Measurements from ENCODE around the gene CEP112.

The CEP112 gene

DNA sequence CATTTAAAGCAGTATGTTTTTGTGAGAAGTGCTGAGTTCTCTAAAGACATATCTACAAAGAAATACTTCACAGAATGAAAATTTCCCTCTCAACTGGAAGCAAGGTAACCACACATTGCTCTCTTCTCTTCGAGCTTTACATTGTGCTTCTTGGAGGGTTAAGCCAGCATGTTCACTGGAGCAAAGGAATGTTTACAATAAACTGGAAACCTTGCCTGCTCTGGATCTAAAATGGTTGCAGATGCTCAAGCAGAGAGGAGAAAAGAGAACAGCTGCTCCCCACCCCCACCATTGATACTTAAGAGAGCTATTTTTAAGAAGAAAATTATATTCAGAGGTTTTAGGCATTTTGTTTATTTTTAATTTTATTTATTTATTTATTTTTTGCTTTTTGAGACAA, 213.1 kb downstream of the CEP112 start:
- DNase-seq = no peak

DNA sequence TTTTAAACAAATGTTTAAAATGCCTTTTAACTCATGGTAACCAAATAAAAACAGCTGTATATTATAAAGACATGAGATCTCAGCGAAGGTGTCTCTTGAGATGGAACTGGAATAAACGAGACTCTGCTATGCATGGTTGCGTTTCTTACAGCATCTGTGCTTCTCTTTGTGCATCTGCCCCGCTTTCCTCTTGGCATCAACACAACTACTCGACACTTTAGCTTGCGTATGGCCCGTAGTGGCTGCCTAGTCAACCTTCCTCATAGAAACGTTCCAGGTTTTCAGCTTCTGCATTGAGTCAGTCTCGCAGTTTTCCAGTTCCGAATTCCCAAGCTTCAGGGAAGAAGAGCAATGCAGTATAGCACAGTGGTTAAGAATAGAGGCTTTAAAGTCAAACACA, 214.9 kb downstream of the CEP112 start:
- DNase-seq = no peak

DNA sequence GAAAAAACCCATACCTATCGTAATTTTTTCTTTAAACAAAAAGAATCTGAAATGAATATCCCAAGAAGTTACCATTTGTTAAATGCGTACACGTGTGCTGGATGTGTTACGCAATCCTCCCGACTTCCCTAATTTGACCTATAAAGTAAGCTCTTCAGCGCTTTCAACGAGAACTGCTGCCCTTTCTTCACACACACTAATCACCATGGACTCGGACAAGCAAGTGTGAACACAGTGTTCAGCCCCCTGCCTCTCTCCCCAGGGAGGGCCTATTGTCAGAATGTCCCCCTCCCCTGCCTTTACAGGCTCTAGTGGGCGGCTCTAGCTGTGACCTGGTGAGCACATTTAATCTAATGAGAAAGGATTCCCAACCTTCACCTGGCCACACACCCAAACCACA, 216.1 kb downstream of the CEP112 start:
- DNase-seq = no peak

DNA sequence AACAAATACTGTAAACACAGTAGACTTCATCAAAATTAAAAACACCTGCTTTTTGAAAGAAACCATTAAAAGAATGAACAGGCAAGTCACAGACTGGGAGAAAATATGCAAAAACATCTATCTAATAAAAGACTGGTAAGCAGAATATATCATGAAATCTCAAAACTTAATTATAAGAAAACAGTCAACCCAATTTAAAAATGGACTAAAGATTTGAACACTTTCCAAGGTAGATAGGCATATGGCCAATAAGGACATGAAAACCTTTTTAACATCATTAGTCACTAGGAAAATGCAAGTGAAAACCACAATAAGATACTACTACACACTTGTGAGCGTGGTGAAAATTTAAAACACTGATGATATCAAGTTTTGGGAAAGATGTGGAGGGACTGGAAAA, 218.7 kb downstream of the CEP112 start:
- no peak for DNase-seq

DNA sequence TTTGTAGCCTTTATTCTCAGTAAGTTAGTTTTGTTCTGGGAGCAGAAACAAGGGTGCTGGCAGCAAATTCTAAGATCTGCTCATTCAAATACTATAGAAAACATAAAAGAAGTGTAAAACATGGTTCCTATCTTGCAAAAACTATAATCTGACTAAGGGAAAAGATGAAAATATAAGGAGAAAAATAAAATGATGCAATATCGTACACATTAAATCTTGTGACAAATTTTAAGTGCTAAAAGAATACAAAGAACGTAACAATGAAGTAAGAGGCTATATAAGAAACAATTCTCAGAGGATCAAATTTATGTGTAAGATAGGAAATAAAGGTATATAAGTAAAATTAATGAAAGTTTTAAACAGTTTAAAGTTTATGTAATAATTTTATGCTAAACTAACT, 224.6 kb downstream of the CEP112 start:
- no peak for DNase-seq

DNA sequence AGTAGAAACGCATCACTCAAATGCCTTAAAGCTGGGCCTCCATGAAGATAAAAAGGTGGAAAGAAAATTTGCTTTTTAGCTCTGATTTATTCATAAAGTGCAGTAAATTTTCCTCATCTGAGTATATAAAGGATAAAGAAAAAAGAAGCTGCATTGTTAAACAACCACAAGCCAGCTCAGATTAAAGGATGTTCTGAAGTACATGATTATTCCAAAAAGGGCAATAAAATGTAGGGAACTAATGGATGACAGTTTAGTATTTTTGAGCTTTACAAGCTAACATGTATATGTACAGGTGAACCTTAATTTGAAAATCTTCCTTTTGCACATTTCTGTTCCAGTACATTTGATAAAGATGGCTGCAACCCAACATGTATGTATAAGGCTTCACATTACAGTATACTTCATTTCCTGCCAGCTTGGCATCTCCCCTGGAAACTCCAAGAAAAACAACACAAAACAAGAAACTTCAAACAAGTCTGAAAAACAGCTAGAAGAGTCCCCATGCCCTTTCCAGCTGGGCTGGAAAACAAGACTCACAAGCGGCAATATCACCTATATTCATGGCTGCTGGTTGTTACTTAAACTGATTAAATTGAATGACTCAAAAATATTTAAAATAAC, 225.7 kb downstream of the CEP112 start:
- no peak for DNase-seq

DNA sequence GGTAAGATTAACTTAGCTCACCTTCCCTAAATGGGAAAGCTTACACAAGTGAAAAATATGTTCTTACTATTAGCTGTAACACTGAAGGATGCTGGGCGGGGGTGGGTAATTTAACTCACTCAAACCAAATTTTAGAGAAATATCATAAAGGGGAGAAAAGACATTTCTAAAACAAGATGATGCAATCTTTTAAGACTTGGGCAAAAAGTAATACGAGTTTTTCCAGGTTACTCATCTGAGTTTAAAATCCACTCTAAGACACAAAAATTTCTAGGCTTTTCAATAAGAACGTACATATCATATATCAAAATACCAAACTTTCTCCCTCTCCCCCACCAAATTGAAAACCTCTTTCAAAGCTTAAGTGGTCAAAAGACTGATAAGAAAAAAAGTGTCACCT, 228.8 kb downstream of the CEP112 start:
- no peak for DNase-seq

DNA sequence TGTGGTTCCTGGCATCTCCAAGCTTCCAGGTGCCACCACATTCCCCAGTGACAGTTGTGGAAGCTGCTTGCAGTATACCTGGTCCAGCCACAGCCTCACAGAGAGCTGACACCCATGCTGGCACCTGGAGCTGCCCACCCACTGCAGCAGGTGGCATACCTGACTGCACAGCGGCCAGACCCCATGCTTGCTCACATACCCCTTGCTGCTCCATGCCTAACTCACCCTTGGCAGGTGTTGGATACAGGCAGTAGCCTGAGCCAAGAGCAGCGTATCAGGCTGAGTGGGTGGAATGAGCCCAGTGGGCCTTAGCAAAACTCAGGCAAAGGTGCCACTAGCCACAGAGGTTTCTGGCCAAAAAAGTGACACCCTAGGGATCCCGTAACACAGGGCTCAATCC, 232.3 kb downstream of the CEP112 start:
- DNase-seq = no peak

DNA sequence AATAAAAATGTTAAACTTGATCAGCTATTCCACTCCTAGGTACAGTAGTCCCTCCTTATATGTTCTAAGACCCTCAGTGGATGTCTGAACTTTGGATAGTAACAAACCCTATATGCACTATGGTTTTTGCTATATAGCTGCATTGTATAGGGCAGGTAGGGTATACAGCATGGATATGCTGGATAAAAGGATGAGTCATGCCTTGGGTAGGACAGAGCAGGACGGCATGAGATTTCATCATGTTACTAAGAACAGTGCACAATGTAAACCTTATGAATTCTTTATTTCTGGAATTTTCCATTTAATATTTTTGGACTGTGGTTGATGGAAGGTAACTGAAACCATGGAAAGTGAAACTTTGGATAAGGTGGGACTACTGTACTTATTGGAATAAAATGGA, 235.1 kb downstream of the CEP112 start:
- DNase-seq = no peak

DNA sequence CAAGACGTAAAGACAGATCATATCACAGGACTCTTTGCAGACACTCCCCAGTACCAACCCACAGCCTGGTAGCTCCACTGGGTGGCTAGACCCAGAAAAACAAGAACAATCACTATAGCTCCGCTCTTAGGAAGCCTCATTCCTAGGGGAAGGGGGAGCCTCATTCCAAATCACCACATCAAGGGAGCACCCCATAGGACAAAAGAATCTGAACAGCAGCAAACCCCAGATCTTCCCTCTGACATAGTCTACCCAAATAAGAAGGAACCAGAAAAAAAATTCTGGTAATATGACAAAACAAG, 237.8 kb downstream of the CEP112 start:
- no peak for DNase-seq

DNA sequence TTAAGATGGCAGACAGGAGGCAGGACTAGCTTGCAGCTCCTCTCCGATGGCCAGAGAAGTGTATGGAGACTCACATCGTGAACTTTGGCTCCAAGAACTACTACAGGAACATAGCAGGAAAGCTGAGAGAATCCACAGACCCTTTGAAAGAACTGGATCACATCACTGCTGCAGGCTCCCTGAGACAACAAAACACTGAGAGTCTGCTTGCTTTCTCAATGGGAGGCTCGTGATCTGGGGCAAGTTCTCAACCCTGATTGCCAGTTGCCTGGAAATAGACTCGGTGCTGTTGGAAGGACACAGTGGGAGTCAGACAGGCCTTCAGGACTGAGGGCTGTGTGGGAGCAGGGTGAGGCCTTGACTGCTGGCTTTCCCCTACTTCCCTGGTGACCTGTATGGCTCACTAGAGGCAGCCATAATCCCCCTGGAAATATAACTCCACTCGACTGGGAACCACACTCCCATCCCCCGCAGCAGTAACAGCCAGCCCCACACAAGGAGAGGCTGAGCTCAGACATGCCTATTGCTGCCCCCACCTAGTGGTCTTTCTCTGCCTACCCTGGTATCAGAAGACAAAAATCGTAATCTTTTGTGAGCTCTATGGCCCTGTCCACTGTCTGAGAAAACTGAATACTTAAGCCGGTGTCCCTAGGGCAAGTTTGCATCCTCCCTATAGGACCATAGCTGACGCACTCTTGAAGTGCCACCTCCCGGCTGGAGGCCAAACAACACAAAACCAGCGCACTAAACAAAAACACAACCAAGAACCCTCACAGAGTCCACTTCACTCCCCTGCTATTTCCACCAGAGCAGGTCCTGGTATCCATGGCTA, 238.4 kb downstream of the CEP112 start:
- no peak for DNase-seq

DNA sequence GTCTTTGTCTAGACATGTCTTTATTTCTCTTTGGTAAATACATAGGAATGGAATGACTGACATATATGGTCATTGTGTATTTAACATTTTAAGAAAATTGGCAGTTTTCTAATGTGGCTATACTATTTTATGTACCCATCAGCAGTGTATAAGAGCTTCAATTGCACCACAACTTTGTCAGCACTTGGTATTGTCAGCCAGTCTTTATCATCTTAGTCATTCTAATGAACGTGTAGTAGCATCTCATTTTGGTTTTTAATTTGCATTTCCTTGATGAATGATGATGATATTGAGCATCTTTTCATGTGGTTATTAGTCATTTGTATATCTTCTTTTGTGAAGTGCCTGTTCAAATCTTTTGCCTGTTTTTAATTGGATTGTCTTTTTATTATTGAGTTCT, 239.3 kb downstream of the CEP112 start:
- DNase-seq = no peak

DNA sequence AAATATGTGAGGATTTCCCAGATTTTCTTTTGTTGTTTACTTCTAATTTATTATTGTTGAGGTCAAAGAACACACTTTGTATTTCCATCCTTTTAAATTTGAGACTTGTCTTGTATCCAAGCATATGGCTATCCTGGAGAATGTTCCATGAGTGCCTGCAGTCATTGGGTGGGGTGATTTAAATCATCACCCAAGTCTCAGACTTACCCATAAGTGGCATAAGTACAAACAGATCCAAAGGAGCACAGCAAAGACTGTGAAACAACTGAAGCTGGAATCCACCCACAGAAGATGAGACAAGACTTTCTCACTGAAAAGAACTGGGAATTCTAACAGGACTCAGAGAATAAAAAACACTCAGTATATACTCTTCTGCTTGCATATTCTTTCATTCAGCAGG, 239.9 kb downstream of the CEP112 start:
- DNase-seq = no peak

DNA sequence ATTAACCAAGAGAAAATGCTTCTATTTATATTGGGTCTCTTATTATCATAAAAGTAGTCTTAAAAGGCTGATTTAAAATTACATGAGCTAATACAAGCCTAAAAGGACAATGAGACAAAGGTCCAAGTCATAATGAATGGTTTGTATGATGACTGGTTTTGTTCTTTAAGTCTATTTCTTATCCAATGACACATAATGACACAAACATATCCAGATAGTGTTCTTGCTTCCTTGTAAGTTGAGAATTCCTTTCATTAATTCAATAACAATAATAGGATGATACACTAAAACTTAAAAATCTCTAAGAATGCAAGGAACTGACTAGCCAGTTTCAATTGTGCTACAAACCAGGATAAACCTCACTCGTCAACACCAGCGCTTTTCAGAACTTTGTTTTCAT, 244.1 kb downstream of the CEP112 start:
- no peak for DNase-seq

DNA sequence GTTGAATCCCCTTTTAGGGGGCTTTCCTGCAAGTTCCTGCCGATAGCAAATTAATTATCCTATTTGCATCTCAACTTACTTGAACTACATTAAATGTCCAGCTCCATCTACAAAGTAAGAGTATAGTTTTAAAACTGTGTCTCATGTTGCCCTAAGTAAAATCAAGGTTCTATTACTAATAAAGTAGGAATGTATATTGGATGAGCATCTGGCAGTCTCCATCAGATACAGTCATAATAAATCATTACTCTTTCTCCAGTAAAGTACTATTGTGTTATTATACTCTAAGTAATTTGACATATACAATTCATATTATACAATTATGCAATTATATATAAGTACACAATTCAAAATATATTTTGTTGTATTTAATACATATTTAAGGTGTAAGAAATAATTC, 249.3 kb downstream of the CEP112 start:
- DNase-seq = no peak

DNA sequence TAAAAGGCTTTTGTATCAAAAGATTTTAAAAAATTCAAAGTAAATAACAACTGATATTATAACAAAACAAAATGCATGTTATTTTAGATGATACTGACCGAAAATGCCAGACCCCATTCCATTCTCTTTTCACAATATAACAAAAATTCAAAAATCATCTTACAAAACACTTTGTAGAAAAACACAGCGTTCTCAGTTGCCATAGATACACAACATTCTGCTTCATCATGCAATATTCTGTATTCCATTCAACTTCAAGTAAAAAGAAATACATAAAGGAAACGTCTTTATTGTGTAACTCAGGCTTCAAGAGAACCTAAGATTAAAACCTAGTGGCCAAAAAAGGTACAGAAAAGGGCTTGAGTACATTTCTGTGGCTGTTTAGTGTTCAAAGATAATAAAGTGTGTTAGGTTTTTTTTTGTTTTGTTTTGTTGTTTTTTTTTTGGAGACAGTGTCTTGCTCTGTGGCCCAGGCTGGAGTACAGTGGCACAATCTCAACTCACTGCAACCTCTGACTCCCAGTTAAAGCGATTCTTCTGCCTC, 250.5 kb downstream of the CEP112 start:
- DNase-seq = no peak

DNA sequence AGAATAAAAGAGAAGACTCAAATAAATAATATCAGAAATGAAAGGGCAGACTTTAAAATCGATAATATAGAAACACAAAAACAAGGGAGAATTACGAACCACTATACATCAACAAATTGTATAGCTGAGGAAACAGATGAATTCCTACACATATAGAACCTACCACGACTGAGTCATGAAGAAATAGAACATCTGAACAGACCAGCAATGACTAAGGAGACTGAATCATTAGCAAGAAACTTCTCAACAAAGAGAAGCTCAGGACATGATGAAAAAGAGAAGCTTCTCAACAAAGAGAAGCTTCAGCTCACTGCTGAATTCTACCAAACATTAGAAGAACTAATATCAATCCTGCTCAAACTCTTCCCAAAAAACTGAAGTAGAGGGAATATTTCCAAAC, 255.9 kb downstream of the CEP112 start:
- no peak for DNase-seq

DNA sequence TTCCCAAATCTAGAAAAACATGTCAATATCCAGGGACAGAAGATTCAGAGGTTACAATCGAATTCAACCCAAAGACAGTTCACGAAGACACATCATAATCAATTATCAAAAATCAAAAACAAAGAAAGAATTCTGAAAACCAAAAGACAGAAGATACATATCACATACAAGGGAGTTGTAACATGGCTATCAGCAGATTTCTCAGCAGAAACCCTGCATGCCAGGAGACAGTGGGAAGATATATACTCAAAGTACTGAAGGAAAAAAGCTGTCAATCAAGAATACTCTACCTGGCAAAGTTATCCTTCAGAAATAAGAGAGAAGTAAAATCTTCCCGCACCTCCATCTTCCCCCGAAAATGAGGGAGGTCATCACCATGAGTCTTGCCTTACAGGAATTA, 258.6 kb downstream of the CEP112 start:
- DNase-seq = no peak

DNA sequence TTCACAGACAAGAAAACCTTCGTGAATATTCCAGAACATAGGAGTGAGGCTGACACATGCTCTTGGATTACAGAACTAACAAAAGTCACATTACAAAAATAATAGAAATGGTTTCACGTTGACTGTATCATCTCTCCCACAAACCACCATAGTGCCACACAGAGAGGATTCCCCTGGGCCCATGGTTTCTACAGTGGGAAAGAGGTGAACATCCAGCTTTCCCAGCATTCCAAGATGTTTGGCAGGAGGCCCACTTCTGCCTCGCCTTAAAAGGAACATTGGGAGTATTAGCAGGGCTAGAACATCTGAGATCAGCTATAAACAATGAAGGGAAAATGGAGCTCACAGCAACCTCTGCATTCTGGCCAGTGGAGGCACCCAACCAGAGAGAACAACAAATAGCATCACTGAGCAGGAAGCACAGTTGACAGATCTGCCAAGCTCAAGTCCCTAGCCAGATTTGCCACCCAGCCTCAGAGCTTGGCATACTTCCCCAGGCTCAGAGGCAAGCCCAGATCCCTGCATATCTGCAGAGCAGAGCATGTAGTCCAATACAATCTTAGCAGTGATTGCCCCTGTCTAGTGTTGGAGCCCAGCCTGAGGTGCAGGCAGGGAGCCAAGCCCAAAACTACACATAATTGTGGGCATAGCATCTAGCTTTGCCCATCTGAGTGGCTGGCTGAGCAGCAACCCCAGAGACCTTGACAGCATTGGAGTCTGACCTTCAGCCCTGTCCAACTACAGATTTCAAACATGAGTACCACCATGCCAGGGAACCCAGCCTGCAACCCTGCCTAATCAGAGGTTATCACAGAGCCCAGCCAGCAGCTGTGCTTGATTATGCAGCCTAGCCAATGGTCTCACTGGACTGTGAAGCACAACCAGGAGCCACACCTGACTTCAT, 260.4 kb downstream of the CEP112 start:
- no peak for DNase-seq

DNA sequence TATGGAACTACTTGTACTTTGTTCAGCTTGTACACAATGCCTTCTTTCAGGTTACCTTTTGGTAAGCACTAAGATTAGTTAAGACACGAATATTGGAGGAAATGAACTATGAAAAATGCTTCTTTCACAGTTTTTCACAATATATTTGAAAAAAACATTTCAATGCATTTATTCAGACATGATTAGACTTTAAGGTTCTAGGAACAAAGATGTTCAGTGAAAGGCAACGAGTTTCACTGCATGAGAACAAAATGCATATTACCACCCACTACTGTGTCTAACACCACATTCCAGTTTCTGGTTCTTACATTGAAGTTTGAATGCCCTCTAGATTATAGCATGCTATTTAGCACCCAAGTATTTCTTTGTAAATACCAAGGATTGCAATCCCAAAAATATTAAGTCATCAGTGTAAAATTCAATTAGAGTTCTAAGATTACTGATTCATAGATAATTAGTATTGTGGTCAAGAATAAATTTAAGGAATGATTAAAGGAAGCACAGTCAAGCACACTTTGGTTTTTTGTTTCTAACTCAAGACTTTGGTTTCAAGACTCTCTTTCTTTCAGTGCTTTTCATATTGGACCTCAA, 261.7 kb downstream of the CEP112 start:
- DNase-seq = no peak

DNA sequence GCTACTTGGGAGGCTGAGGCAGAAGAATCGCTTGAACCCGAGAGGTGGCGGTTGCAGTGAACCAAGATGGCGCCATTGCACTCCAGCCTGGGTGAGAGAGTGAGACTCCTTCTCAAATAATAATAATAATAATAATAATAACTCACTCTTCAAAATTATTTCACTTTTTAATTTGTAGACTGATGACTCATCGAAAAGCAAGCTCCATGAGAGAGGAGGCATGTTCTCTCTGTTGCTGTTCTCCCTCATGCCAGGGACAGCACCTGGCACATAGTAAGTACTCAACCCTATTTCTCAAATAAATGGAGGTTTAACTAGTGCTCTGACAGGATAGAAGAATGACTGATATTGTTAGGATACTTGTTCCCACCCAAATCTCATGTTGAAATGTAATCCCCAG, 265.3 kb downstream of the CEP112 start:
- no peak for DNase-seq

DNA sequence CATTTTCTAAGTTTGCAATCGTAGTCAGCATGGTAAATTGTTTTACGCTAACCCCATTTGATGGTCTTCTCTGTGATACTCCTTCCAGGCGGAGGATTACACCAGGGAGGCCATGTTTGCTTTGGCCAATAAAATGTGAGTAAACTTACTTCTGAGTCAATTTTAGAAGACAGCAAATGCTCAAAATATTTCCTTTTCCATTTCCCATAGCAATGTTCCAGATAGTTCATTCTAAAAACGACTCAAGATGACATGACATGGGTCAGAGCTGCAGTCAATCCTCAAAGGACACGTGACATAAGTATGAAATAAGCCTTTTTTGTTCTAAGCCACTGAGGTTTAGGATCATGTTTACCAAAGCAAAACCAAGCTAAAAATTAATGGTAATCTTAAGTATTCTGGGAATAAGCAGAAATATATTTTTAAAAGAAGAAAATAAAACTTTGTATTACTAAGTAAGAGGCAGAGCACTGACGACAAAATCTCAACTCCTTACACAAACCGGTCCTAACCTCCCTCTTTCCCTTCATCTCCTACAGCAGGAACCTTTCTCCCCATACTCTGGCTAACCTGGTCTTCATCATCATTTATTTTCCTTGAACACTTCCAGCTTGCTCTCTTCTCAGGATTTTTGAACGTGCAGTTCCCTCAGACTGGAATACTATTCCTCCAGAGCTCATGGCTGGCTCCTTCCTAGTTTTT, 266.2 kb downstream of the CEP112 start:
- DNase-seq = no peak

DNA sequence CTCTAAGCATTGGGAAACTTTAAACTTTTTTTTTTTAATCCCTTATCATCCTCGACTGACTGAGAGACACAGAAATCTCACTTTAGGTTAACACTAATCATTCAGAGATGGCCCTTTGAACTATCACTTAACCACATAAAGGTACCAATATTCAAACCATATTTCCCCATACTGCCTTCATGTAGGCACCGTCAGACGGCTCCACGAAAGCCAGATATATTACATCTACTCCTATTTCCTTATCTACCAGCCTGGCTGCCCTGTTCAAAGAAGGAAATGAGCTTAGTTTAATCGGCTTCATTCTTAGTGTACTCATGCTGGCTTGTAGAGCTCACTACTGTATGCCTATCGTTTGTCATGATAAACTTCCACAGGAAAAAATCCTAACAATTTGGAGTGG, 270.9 kb downstream of the CEP112 start:
- no peak for DNase-seq

Measured in NCI-H1436 treated with DMSO at 0.1 percent for 48 hours (cell line).